ENCODE results near the gene PRKCH.

Gene PRKCH

GRCh38 chr14:61476754-61477410 lies 155.5 kb downstream of the PRKCH start:
- DNase-seq = no peak

GRCh38 chr14:61477712-61478462 lies 156.5 kb downstream of the PRKCH start:
- DNase-seq = peak; percentile 20

- DNase-seq = peak; percentile 26
These were observed 157.6 kb downstream of the PRKCH start for GRCh38 chr14:61478971-61479473.

GRCh38 chr14:61479746-61480502 lies 158.5 kb downstream of the PRKCH start:
- no peak for DNase-seq

- no peak for DNase-seq
These were observed 159.4 kb downstream of the PRKCH start for GRCh38 chr14:61480704-61481285.

GRCh38 chr14:61481701-61482100 lies 160.3 kb downstream of the PRKCH start:
- DNase-seq = no peak

- no peak for DNase-seq
These were observed 161.2 kb downstream of the PRKCH start for GRCh38 chr14:61482348-61483206.

GRCh38 chr14:61483476-61483875 lies 162.1 kb downstream of the PRKCH start:
- no peak for DNase-seq

GRCh38 chr14:61484031-61484430 lies 162.7 kb downstream of the PRKCH start:
- no peak for DNase-seq

- DNase-seq = no peak
These were observed 163.6 kb downstream of the PRKCH start for GRCh38 chr14:61484826-61485584.

- DNase-seq = no peak
These were observed 164.3 kb downstream of the PRKCH start for GRCh38 chr14:61485661-61486060.

GRCh38 chr14:61486930-61487495 lies 165.6 kb downstream of the PRKCH start:
- no peak for DNase-seq

- DNase-seq = no peak
These were observed 167.3 kb downstream of the PRKCH start for GRCh38 chr14:61488417-61489401.

GRCh38 chr14:61489512-61489911 lies 168.1 kb downstream of the PRKCH start:
- DNase-seq = no peak

GRCh38 chr14:61489932-61490331 lies 168.6 kb downstream of the PRKCH start:
- DNase-seq = no peak

GRCh38 chr14:61491224-61491623 lies 169.8 kb downstream of the PRKCH start:
- DNase-seq = no peak

GRCh38 chr14:61491876-61492434 lies 170.6 kb downstream of the PRKCH start:
- DNase-seq = no peak

GRCh38 chr14:61492474-61492873 lies 171.1 kb downstream of the PRKCH start:
- no peak for DNase-seq

GRCh38 chr14:61493239-61493638 lies 171.9 kb downstream of the PRKCH start:
- DNase-seq = no peak

Data from stimulated activated CD4-positive, alpha-beta T cell treated with anti-CD3 and anti-CD28 coated beads, Interleukin-4, amount 100 ng/mL, for 1 hour (primary cell).